SW 1271 (cell line): ENCODE results near the gene ME3.
"Not testable (repeated sequence)": the region's sequence is repeated elsewhere in the genome, so short reads cannot be mapped to it uniquely, and the experiment has no call there.

Source experiments
- DNase-seq, 2 experiments: peaks; one replicate each; lab custom pipeline; 2025; lab: John Stamatoyannopoulos, UW

The ME3 gene

DNA sequence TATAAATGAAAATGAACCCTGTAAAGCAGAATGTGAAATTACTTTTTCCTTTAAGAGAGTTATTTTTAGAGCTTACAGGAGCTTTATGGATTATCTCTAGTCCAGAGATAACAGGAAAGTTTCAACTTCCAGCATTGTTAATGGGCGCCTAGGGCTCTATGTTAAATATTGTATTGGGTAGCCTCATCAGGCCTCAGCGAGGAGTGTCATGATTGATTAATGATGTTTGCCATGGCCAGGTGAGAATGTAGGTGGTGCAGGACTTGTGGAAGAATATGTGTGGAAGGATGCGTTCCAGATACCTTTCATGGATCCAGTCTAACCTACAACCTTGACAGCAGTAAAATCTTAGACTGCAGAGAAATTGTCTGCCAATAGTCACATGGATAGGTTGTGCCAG, 50.6 kb downstream of the ME3 start:
- DNase-seq = no peak

DNA sequence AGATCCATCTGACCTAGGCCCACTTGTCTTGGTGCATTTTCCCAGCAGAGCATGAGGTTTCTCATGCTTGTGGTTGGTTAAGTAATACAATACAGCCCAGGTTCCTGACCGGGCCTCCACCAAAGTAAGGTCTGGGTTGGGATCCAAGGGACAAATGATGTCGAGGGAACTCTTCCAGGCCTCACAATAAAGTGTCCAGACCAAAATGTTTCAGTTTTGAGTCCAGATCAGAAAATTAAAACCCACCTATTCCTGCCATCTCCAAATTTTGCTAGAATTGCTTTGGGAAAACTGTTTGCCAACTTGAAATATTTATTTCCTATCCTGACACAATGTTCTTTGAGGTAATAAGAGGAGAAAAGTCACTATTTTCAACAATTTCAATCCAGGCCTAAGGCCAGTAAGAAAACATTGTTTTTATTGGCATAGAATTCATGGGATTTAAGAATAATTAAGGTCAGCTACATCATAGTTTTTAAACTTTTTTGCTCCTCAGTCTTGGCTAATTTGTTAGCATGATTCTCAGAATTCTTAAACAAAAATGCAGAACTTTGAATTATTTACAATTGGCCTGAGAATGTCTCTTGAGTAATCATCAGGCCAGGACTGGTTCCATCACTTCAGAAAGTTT, 51.4 kb downstream of the ME3 start:
- no peak for DNase-seq

DNA sequence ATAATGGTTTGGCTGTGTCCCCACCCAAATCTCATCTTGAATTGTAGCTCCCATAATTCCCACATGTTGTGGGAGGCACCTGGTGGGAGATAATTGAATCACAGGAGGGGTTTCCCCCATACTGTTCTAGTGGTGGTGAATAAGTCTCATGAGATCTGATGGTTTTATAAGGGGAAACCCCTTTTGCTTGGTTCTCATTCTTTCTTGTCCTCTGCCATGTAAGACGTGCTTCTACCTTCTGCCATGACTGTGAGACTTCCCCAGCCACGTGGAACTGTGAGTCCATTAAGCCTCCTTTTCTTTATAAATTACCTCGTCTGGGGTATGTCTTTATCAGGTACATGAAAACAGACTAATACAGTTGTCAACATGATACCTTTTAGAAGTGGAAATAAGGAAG, 53.0 kb downstream of the ME3 start:
- DNase-seq = not testable (repeated sequence)

DNA sequence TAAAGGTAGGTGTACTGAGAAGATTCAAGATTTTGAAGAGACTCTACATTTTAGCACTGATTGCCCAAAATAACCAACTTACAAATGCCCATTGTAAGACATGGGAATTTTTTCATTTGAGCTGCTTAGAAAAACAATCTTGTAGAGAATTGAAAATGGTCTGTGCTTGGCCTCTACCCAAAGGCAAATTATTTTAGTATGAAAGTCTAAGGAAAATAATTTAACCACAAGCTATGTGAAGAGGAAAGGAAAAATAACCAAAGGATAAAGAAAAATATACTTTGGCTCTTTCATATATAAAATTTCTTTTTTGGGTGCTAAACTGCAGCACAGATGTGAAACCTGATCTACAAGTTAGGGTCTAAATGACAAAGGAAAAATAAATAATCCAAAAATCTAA, 54.9 kb downstream of the ME3 start:
- DNase-seq = no peak

DNA sequence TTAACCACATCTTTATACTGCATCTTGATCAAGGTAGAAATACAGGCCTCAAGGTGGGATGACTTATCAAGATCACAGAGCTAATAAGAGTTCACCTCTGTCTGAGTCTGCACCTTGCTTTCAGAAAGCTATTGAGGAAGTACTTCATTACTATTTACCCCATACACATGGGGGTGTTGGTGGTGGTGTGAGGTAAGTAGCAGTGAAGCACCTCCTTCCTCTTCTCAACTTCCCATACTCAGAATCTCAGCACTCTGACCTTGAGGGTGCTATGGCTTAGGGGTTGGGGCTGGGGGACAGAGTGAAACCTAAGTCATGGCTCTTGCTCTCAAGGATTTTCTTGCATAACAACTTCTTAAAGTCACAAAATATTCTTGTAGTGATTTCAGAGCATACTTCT, 56.9 kb downstream of the ME3 start:
- DNase-seq = no peak

DNA sequence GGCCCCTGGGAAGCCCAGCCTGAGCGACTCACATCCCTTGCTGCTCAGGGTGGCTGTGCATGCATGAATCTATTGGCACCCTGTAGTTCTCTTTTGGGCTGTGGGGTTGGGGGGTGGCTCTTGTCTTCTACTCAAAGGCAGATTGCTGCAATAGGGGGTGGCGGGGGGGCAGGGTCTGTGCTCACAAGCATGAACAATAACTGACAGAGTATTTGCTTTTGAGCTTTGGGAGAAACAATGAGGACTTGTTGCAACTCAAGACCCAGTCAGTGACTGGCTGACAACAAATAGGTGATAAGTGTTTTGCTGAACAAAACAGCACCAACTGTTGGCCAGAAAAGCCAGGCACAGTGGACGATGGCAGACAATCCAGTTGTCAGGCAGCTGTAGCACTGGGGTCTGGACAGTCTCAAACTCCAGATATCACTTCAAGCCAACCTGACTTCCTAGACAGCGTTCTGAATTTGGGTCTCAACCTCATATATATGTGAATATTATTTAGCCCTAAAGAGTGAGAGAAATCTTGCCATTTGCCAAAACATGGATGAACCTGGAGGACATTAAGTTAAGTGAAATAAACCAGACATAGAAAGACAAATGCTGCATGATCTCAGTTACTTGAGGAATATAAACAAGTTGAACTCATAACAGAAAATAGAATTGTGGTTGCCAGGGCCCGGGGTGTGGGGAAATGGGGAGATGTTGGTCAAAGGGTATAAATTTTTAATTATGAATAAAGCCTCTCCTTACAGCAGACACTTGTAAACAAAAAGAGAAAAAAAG, 61.7 kb downstream of the ME3 start:
- peak in 1 of 2 experiments; percentile 32 for DNase-seq

DNA sequence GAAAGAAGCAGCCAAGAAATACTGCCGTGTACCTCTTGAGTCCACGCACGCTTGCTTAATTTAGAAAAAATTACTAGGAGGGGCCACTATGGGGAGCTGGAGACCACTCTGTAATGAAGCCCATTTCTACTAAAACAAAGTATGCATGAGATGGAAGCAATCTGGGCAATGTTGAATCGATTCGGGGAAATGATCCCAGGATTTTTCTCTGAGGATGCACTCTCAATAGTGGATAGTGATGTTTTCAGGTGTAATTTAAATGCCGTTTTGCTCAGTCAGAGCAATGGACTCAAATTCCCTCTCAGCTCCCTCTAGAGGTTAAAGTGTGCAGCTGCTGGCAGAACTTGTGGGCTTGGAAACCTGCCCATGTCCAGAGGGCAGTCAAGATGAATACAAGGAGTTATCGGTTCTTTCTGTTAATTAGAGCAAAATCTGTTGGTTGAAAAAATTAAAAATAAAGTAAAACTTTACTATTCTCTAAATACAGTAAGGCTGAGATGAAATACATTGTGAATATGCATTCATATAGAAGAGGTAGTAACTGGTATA, 64.1 kb downstream of the ME3 start:
- peak; percentile 72 to 84 for DNase-seq

DNA sequence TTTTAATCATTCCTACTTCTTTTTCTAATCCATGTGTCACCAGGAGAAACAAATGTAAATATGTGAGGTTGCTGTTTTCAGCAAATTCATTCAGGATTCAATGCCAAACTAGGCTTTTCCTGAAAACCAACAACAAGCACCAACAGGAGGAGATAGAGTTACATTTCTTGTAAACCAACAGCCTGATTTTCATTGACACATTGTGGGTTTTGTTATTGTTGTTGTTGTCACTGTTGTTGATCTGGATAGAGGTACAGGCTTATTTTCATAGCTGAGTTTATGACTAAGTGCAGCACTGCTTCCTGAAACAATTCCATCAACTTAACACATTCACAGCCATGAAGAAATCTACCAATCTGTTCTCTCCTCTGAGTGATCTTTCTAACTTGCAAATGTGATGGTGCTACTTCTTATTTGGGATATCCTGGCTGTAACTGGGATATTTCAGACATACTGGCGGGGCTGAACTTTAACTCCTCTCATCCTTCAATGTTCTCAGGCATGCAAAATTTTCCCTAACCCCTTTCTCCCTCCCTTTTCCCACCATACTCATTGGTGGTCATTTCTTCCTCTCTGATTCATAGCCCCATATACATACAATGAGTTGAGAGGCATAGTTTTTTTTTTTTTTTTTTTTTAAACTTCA, 65.5 kb downstream of the ME3 start:
- DNase-seq = peak in 1 of 2 experiments; percentile 63

DNA sequence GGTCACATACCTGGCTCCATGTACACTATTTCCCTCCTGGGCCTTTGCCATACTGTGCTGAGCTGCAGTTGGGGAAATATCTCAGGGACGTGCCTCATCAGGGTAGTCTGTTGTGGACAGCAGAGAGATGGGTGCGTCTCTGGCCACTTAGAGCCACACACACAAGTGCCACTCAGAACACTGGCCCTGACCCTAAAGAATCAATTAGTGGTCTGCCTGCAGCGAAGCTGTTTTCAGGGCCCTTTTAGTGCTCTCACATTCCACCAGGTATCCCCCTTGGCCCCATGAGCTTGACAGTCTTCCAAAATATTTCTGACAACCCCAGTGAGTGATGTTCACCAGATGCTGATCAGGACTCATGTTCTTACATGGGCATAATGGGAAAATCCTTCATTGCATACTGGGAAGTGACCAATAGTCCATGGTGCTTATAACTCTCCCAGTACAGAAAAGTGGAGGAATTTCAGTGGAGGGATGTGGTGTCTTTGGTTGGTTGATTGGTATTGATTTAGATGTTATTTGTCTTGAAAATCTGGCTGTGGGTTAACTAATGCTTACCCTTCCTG, 66.1 kb downstream of the ME3 start:
- DNase-seq = no peak

DNA sequence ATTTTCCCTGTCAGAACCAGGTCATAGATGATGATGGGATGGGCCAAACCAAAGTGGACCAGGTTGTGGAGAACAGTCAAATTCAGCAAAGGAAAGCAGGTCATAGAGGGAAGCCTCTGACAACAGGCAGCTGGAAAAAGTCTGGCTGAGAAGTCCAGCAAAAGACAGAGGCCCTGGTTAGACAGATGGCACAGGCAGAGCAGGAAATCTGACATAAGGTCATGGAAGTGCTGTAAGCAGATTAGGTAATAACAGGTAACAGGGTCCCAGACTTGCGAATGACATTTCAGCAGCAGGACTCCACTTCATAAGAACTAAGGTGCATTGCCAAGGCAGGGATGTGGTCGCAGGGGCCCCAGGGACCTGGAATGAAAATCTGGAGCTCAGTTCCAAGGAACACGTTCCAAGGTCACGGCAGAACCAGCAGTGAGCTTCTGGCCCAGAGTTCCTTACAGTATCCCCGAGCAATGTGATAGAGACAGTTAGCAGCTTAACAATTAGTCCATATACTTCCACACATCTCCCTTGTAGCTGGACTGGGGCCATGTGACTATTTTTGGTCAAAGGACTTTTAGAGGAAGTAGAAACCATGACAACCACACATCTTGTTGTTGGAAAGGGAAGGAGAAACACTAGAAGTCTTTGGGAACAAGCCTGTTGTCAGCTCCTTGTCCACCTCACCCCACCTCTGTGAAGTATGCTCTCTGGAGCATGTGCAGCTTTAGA, 75.4 kb downstream of the ME3 start:
- peak in 1 of 2 experiments; percentile 42 for DNase-seq

DNA sequence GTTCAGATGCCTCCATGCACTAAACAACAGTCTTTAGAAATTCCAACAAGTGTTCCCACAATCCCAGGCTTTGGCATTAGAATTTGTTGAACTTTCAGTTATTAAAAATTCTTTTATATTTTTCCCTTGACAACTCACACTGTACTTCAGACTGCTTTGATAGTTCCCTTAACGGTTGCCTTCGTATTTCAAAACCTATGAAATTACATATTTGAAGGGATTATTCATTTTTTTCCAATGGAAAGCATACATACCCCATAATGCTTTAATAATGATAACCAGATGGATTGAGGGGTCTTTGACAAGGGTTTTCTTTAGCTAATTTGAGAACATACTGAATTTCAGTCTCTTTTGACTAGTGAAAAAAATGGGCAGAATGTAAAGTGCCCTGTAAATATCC, 76.5 kb downstream of the ME3 start:
- DNase-seq = no peak

DNA sequence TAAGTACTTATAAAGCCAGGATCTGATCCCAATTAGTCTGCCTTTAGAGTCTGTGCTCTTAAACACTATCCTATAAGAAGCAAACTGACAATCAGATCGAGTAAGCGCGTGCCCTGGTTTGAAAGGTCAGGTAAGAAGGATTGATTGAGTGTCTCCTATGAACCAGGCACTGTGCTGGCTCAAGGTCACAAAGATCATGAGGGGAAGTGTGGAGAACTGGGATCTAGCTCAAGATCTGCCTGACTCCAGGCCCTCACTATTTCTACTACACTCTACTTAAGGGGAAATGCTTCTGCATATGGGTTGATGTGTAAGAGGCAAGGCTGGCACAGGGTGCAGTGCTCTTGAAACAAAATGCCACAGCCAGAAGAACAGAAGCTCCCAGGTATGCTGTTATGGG, 77.0 kb downstream of the ME3 start:
- DNase-seq = no peak

DNA sequence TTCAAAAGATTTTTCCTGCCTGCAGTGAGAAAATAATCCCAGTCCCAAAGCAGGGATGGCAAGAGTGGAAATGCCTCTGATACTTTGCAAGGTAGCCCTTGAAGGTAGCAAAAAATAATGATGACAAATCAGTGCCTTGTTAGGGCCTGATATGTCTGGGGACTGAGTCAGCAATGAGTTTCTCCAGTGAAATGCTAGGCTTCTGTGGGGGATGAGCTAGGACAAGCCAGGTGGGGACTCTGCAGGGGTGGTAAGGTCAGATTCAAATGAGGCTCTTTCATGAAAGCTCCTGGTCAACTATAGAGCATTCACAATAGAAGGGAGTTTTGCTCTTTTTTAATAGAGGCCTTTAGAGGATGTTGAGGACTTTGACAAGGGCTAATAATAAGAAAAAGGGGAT, 77.7 kb downstream of the ME3 start:
- DNase-seq = peak in 1 of 2 experiments; percentile 72

DNA sequence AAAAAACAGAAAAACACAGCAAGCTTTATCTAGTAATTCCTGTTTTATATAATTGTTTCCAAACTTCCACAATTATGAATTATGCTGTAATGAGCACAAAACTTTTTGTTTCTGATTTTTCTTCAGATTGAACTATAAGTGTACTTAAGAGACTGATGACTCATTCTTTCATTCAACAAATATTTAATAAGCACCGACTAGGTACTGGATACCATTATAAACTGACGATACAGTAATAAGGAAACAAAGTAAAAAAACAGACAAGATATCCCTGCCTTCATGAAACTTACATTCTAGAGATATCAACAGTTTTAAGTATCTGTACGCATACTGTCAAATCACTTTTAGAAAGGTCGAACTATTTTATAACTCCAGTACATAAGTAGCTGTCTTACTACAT, 78.6 kb downstream of the ME3 start:
- no peak for DNase-seq

DNA sequence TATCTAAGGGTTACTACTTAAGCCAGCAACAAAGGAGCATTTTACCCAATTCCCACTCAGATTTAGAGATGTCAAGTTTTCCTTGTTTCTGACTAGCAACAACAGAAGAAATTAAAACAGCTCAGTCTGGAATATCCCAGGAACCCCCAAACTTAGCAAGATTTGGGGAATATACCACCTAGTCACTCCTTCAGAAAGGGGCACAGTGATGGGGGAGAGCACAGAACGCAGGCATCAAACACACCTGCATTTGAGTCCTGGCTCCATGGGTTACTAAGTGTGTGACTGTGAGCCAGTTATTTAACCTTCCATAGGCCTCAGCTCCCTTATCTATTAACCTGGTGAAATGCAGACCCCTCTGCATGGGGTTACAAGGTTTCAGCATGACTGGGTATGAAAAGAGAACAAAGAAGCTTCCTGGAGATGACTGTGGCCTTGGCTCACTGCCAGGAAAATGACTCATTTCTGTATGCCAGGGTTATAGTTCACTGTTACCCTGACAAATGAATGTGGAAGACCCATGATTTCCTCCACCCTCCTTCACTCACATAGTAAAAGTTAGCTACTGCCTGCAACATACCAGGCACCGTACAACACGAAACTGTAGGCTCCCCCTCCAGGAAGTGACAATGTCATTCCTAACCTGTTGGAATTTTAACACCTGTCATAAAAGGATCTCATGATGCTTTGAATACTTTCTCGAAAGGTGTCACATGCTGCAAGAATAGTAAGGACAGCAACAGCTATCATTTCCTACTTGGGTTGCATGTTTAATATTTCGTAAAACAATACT, 79.6 kb downstream of the ME3 start:
- peak; percentile 91 to 96 for DNase-seq

DNA sequence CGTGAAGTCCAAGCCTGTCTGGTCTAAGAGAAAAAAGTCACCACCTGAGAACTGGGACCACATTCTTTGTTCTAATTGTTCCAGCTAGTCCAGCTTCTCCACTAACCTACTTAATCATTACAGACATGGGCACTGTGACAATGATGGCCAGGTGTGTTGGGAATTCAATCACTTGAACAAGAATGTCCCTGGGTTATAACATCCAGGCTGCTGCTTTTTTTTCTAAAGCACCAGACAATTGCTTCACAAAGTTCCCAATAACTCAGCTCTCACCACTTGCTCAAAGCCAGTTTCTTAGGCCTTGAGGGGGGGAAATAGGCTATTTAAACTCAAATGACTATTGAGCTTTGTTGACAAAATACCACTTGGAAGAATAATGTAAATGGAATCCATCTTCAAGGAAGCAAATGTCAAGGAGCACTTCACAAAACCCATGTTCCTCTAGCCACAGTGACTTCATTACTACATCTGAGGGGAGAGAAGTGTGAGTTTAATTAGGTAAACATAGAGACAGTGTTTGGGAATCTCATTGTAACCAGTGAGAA, 80.3 kb downstream of the ME3 start:
- DNase-seq = no peak

DNA sequence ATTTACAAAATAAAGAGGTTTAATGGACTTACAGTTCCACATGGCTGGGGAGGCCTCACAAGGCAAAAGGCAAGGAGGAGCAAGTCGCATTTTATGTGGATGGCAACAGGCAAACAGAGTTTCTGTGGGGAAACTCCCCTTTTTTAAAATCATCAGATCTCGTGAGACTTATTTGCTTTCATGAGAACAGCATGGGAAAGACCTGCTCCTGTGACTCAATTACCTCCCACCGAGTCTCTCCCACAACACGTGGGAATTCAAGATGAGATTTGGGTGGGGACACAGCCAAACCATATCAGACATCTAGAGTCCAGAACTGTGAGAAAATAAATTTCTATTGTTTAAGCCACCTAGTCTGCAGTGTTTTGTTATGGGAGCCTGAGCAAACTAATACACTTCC, 80.8 kb downstream of the ME3 start:
- DNase-seq = no peak

DNA sequence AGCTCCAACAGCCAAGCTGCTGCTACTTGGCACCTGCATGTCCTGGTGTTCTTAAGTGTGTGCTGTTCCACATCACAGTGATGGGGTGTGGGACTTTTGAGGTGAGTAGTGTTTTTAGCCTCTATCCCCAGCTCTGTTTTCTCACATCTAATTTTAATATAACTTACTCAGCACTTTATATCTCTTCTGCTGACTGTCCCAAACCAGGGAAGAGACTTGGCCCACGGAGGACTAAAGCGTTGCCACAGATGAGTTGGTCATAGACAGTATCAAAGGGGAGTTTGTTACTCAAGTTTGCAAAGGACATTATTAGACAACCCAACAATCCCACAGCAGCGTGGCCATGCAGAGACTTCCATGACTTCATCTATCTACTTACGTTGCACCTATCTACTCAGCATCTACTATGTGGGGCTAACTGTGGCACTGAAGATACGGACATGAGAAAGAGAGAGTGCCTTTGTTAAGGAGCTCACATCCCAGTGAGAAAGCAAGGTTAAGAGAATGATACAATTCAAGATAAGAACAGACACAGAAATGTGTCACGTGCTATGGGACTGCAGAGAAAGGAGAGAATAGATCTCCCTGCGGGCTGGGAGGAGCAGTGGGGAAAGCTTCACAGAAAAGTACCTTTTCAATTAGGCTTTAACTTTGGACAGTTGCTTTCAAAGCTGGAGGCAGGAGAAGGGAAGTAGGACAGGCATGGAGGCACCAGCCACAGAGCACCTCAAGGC, 82.4 kb downstream of the ME3 start:
- DNase-seq = no peak

DNA sequence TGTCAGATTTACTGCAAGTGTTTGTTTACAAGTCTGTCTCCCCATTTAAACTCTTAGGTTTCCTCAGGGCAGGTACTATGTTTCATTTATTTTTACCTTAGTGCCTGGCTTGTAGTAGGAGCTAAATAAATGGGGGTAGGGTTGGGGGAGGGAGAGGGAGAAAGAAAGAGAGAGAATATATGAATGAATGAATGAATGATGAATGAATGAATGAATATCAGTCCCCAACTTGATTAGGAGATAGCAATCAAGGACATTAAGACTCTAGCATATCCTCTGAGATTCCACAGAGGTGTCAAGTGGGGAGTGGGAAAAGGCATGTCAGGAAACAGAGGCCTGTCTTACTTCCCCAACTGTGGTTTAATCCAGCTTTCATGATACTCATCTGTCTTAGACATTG, 83.2 kb downstream of the ME3 start:
- DNase-seq = no peak

DNA sequence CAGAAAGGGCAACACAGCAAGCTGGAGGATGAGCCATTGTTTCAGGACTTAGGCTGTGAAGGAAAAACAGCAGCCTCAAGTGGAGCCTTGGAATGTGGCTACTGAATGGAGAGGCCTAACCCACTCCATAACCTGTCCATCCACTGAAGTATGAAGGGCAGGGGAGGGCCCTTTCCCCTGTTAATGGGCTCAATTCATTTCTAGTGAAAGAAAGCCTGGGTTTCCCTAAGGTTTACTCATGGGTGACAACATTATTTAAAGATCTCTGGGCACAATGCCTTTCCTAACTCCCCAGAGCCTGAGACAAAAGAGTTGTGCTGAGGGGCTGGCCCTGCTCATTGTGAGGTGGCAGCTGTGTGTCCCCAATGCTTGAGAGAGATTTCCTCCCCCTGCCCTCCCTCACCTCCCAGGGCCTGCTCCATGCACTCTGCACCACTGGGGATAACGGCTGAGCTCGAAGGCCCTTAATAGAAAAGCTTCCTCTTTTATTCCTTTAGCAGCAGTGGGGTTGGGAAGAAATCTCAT, 83.8 kb downstream of the ME3 start:
- no peak for DNase-seq
